Activated CD8-positive, alpha-beta memory T cell treated with anti-CD3 and anti-CD28 coated beads, Interleukin-2, amount 50 U/mL, for 24 hours (primary cell): ENCODE measurements around the gene ARHGEF16.

Experiments used
- DNase-seq: peaks from one replicate; pipeline ENCODE4 v3.0.0-alpha.2; 2020; ENCODE audit errors: extremely low read depth

The ARHGEF16 gene

DNA sequence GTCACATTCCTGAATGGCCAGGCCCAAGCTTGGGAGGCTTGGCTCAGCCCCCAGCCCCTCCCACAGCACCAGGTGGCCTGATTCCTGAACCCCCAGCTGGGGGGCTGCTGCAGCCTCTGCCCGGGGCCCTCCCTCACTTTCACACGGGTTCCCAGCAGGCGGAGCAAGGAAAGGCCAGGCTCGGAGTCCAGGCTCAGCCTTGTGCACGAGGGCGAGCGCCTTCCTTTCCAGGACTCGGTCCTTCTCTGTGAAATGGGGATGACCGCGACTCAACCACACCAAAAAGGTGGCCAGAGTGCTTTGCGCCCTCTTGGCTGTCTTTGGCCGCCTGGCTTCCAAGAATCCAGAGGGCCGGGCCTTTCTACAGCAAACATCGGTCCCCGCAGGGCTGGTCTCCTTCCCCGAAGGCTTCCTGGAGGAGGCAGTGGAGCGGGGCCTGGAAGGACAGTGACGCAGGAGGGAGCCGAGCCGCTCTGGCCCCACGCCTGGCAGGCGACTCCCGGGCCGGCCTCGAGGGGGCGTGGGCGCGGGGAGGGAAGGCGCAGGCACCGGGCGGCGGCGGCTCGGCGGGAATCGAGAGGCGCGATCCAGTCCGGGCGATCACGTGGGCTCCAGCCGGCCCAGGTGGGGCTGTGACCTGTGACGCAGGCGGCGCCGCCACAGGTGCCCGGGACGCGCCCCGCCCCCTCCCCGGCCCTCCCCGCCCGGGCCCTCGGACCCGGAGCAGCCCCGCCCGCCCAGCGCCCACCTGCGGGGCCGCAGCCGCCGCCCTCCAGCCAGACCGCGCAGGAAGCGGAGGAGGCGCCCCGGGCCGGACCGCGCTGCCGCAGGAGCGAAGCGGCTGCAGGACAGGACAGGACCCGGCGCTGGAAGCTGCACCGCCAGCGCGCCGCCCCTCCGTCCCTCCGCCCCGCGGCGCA, at the start of gene ARHGEF16:
TSS of gene ARHGEF16 (plus strand) at position 775 of the 920 bp plus-strand sequence. CDS start 8,420 bp downstream, outside the sequence.
- no peak for DNase-seq

DNA sequence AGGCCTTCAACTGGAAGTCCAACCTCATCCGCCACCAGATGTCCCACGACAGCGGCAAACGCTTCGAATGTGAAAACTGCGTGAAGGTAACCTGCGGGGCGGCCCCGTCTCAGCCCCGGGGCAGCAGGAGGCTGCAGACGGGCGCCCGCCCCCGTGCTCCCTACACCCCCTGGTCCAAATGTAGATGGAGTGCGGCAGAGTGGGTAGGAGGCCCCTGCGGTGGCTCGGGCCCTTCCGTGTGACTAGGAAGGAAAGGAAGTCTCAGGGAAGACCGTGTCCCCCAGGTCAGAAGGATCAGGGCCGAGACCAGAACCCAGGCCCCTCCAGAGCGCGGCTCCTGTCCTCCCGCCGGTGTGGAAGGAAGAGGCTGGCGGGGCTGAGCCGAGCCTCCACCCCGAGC, 49.7 kb upstream of the ARHGEF16 start:
- DNase-seq: no peak

GRCh38 chr1:3405491-3405890, 49.0 kb upstream of the ARHGEF16 start:
- no peak for DNase-seq

DNA sequence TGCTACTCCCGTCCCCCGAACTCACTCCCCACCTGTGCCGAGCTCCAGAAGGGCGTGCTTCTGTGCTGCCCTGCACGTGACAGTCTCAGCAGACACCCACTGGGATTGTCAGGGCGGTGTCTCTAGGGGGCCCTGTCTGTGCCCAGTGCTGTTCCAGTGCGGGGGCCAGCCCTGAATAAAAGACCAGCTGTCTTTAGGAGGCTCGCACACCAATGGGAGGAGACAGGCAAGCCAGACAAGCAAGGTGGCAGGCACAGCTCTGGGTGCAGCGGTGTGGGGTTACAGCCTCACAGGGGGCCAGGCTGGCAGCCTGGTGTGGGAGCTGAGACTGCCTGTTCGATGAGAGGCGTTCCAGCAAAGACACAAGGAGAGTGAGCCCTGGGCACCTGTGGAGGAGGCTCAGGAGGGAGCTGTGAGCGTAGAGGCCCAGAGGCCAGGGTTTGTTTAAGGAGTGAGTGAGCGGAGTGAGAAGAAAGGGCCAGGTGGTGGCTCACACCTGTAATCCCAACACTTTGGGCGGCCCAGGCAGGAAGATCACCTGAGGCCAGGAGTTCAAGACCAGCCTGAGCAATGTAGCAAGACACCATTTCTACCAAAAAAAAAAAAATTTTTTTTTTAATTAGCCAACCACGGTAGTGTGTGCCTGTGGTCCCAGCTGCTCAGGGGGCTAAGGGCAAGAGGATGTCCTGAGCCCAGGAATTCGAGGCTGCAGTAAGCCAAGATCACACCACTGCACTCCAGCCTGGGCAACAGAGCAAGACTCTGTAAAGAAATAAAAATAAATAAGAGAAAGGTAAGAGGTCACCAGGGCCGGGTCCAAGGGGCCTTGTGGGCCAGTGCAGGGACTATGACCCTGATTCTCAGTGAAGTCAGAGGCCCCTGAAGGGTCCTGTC, 48.2 kb upstream of the ARHGEF16 start:
- no peak for DNase-seq

DNA sequence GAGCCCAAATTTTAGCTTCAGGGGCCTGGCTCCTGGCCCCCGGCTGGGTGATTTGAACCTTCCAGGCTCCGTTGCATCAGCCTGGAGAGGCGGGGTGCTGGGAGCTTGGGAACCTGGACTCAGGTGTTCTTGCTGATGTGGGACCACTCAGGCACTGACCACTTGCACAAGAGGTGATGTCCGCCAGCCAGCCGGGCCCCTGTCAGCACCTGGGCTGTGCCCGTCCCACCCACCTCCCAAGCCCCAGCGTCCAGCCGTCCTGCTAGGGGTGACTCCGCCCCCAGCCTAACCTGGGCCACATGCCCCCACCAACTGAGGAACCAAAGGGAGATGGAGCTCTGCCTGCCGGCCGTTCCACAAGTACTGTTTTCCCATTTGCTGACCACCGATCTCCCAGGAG, 47.4 kb upstream of the ARHGEF16 start:
- no peak for DNase-seq

- DNase-seq: no peak
Measured at GRCh38 chr1:3408751-3409266, 45.7 kb upstream of the ARHGEF16 start.

- no peak for DNase-seq
Measured at GRCh38 chr1:3409366-3410141, 44.9 kb upstream of the ARHGEF16 start.

DNA sequence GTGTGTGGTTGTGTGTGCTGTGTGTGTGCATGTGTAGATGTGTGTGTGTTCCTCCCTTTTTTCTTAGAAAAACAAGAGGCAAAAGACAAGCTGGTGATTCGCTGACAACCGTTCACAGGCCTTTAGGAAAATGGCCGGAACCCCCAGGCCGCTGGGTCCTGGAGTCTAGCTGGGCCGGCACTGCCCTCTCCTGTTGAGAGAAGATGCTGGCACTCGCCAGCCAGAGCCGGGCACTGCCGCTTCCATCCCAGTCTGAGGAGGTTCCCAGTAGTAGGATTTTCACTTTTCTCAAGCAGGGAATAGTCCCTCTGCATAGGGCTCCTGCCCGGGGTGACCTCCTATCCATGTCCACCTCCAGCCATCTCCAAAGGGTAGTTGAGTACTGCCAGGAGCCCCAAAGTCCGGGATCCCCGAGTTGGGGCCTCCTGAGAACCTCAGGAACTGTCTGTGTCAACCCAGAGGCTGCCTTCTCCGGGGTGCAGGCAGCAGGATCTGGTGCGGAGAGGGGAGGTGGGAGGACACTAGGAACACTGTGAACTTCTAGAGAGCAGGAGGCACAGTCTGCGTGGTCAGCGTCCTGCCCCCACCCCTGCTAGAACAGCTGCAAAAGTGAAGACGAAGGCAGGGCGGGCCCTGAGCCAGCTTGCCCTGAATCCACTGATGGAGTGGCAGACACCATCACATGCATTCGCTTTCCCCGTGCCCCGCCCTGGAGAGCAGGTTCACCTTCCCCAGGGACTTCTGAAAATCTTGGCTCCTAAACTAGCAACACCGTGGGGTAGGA, 44.1 kb upstream of the ARHGEF16 start:
- DNase-seq: no peak

DNA sequence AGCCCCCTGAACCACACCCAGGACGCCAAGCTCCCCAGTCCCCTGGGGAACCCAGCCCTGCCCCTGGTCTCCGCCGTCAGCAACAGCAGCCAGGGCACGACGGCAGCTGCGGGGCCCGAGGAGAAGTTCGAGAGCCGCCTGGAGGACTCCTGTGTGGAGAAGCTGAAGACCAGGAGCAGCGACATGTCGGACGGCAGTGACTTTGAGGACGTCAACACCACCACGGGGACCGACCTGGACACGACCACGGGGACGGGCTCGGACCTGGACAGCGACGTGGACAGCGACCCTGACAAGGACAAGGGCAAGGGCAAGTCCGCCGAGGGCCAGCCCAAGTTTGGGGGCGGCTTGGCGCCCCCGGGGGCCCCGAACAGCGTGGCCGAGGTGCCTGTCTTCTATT, 42.7 kb upstream of the ARHGEF16 start:
- no peak for DNase-seq

DNA sequence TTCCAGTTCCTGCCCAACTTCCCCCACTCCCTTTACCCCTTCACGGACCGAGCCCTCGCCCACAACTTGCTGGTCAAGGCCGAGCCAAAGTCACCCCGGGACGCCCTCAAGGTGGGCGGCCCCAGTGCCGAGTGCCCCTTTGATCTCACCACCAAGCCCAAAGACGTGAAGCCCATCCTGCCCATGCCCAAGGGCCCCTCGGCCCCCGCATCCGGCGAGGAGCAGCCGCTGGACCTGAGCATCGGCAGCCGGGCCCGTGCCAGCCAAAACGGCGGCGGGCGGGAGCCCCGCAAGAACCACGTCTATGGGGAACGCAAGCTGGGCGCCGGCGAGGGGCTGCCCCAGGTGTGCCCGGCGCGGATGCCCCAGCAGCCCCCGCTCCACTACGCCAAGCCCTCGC, 42.1 kb upstream of the ARHGEF16 start:
- no peak for DNase-seq

- no peak for DNase-seq
Measured at GRCh38 chr1:3413975-3414710, 40.3 kb upstream of the ARHGEF16 start.

- no peak for DNase-seq
Measured at GRCh38 chr1:3415260-3416090, 39.0 kb upstream of the ARHGEF16 start.

DNA sequence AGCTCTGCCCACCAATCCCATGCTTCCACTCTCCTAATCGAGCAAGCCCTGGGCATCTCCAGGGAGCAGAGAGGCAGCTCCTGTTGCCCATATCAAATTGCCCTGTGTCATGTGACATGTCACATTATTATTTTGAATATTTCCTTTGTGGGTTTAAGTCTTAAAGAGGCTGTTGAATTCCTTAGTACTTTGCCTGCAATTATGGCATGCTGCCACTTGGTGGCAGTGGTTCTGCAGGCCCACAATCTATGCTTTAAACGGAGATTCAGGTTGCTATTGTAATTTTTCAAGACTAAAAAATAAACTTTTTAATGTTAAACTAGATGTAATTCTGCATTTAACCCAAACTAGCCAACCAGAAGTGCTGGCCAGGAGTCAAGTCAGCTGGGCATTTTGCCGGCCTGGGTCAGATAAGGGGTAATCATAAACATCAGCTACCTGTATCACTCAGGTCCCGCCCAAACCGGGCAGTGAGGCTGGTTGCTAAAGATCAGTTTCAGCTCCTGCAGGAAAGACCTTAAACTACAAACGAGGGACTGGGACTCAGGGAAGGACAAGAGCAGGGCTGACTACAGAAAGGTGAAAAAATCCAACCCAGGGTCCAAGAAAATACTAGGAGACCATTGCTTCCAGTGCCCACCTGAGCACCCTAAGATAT, 37.3 kb upstream of the ARHGEF16 start:
- DNase-seq: no peak

DNA sequence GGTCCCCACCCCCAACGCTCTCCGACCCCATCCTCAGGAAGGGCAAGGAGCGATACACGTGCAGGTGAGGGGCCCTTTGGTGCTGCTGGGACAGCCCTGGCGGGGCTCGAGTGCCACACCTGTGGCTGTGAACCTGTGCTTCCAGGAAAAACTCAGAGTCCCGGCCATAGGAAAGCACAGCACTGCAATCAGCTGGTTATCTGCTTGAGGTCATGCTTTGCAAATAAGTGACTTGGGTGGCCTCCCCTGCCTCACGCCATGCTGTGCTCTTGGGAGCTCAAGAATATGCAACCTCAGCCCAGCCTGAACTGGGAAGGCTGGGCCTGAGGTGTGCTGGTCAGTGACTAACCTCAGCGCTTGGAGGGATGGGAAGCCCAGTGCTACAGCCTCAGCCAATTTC, 36.5 kb upstream of the ARHGEF16 start:
- DNase-seq: no peak

DNA sequence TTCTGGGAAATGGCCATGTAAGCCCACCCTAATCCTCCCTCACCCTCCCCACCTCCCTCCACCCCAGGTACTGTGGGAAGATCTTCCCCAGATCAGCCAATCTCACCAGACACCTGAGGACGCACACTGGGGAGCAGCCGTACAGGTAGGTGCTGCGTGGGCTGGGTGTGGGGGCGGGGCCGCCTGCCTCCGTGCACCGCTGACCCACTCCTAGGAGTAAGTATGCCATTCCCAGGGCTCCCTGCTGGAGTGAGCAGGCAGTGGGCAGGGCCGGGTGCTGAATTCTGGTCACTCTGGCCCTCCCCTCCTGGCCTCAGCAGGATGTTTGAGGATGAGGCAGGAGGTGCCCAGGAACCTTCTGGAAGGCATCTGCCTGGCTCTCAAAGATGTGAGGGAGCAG, 35.9 kb upstream of the ARHGEF16 start:
- DNase-seq: no peak

DNA sequence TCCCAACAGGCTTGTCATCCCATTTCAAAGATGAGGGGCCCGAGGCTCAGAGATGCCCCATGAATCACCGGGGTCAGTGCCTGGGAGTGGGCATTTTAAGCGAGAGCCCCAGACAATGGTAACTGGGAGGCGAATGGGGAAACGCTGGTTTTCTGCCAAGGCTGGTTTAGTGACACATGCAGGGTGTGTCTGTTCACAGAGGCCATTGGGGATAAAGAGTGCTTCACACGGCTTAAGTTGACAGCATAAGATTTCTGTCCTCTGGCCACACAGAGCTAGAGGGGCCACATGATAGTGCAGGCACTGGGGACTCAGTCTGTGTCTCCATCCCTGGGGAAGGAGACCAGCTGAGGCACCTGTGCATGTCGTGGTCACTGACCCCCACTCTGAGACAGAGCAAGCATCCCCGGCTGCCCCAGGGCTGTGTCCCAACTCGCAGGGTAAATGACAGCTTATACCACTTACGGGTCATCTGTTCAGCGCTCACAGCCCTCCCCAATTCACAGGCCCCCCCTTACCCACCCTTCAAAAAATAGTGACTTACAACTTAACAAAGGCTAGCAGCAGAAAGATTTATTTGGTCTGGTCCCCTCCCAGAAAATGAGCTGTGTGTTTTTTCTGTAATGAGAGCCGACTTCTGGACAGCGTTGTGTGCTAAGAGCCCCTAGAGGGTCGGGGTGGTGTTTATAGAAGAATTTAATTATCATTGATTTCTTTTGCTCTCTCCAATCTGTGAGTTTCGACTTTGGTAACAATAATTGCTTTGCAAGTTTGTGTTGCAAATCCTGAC, 34.9 kb upstream of the ARHGEF16 start:
- DNase-seq: no peak

DNA sequence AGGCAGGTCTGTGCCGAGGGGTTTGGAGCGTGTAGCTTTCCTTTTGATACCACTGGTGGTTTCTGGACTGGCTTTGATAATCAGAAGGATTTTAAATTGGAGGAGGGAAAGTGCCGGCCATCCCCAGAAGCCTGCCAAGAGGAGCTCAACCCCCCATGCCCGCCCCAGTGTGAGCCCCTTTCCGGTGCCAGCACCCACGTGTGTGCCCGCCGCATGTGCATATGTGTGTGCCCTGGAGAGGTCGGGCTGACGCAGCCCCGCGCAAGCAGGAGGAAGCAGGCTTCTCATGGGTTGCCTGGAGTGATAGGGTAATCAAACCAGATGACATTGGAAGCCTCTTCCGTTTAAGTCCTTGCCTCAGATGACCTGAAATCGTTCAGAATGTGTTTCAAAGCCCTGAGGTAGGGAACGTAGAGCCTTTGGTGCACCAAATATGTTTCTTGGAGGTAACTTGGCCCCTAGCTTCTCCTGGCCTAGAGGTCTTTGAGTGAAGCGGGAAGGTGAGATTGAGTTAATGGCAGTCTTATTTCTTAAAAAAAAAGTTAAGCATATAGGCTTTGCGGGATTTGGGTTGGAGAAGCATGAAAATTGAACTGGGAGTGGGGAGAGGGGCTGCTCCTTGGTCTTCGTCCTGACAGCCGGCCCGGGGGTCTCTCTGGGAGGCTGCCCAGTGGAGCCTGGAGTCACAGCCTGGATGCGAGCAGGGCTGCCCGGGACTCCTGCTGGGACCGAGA, 34.1 kb upstream of the ARHGEF16 start:
- DNase-seq: no peak
